Left renal pelvis (tissue), 4 donors: ENCODE measurements around the gene SLC6A7. TPM values are rescaled to one million over a fixed set of nuclear protein-coding genes. Genes with fewer than 3 reads are reported as not detected.

Source experiments
- DNase-seq, 4 donors: peaks; one replicate each; pipeline ENCODE4 v3.0.0-alpha.2; 2013; ENCODE audit warnings: low read depth in 4 of 4, low spot score in 3 of 4
- polyA plus RNA-seq, 4 donors: library from polyadenylated mRNA; unstranded; fragments of 120-200 nt; gene quantifications; one replicate each; pipeline ENCODE4 v1.2.1, GENCODE V29; 2013; ENCODE audit not compliant: insufficient read length in 4 of 4

The SLC6A7 gene
- polyA plus RNA-seq, 4 donors, result 0.06 to 0.13 (median 0.11) TPM; not detected in 1

- no peak for DNase-seq
These were observed 64.5 kb downstream of the SLC6A7 start for GRCh38 chr5:150254363-150254762.

GRCh38 chr5:150254774-150255173 lies 64.9 kb downstream of the SLC6A7 start:
- no peak for DNase-seq

DNA sequence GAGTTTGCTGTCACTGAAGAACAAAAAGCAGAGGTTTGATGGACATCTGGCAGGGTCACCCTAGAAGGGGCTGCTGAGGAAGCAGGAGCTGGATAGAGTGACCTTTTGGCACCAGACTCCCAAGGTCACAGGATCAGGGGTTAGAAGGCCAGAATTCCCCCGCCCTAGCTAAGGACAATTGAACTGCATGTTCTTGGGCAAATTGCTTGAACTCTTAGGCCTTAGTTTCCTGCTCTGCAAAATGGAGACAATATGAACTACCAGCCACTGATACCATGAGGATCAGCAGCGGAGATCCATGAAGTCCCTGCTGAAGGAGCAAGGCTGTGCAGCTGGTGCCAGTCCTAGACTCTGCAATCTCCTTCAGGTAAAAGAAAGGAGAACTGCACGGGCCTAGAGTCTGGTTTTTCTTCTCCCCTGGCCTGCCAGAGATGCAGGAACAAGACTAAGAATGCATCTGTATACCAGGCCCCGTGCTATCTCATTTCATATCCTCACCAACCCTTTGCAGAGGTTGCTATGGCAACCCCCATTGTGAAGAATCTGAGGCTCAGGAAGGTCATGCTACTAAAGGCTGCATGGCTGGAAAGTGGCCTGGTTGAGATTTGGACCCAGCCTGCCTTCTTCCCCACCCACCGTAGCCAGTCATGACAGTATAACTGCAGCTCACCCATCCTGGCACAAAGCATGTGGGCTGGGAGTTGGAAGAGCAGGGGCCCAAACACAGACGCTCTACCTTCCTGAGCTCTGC lies 66.0 kb downstream of the SLC6A7 start:
- DNase-seq, result no peak

GRCh38 chr5:150256410-150257064 lies 66.7 kb downstream of the SLC6A7 start:
- DNase-seq, result no peak

DNA sequence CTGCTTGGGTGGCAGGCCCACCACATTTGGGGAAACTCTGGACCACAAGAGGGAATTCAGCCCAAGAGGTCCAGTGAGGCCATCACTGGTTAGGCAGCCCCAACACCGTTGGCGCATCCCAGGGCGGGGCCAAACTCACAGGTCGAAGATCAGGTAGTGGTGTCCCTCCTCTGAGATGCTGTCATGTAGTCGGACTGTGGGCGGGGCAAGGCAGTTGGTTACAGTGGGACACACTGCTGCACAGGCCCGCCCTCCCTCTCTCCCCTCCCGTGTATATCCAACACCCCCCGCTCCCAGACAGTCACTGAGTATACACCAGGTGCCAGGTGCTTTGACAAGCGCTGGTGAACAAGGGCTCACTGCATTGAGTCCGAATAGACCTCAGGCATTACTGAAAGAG lies 67.6 kb downstream of the SLC6A7 start:
- DNase-seq, result no peak

DNA sequence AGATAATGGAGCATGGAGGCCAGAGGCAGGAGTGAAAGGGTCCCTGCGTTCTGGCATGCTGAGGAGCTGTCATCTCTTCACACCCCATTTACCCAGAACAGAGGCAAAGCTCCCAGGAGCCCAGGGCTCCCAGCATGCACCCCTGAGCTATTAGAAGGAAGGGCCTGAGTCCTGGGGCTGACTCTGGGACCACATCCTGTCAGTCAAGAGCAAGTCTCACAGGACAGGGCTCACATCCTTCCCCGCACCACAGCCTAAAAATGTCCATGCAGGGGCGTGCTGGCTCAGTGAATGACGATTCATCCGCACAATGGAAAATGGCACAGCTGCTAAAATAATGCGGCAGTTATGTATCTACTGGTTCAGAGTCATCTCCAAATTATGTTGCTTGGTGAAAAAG lies 68.3 kb downstream of the SLC6A7 start:
- no peak for DNase-seq

Other genes starting within 250 kb of the SLC6A7 start
- gene PDE6A, start 245.3 kb upstream of the SLC6A7 start, polyA plus RNA-seq, result under 1 TPM; 0.09 to 0.21 (median 0.10) TPM
- gene SLC26A2, start 229.3 kb upstream of the SLC6A7 start, polyA plus RNA-seq, result 10 to 100 TPM; 16.0 to 22.9 (median 20.4) TPM
- gene TIGD6, start 189.4 kb upstream of the SLC6A7 start, polyA plus RNA-seq, result 1 to 10 TPM; 3.6 to 8.2 (median 5.7) TPM
- gene HMGXB3, start 189.3 kb upstream of the SLC6A7 start, polyA plus RNA-seq, result 10 to 100 TPM; 25.3 to 37.9 (median 31.1) TPM
- gene CSF1R, start 103.5 kb upstream of the SLC6A7 start, polyA plus RNA-seq, result 10 to 100 TPM; 15.4 to 36.1 (median 17.1) TPM
- gene PDGFRB, start 34.2 kb upstream of the SLC6A7 start, polyA plus RNA-seq, result 100 to 1,000 TPM; 133 to 196 (median 138) TPM
- gene CDX1, start 23.3 kb upstream of the SLC6A7 start, polyA plus RNA-seq, result under 1 TPM; 0.10 to 0.73 (median 0.53) TPM
- gene CAMK2A, start 99.7 kb downstream of the SLC6A7 start, polyA plus RNA-seq, result 1 to 10 TPM in 3 of 4 donors, under 1 TPM in 1; 0.75 to 4.8 (median 3.2) TPM
- 1 to 10 TPM; 2.2 to 8.7 (median 3.0) TPM for gene ARSI, start 112.8 kb downstream of the SLC6A7 start, polyA plus RNA-seq
- gene TCOF1, start 167.6 kb downstream of the SLC6A7 start, polyA plus RNA-seq, result 10 to 100 TPM; 20.0 to 43.8 (median 33.1) TPM
- 100 to 1,000 TPM; 139 to 321 (median 277) TPM for gene CD74, start 222.8 kb downstream of the SLC6A7 start, polyA plus RNA-seq